HCT116 (cell line): Measurements from ENCODE around the gene KSR2. TPM values are rescaled to one million over a fixed set of nuclear protein-coding genes. Genes with fewer than 3 reads are reported as not detected.

Experiments used
- ATAC-seq: fragments of 200-7000 bp; cut with Tn5 transposase; 2 replicates; pipeline ENCODE4 v1.9.1; 2020; ENCODE audit warnings: mild to moderate bottlenecking, moderate library complexity
- BruUV-seq: library from RNA; stranded (reverse); fragments of 400-500 nt; replicated peaks from 2 replicates; lab custom pipeline; 2021; lab: Mats Ljungman, UMichigan
- CTCF ChIA-PET: fragments of 300-600 bp; sonication (Branson Sonifier 250); formaldehyde crosslinking; loops from one replicate; lab custom pipeline; 2021; ENCODE audit warnings: antibody characterized with exemption; lab: Charles Lee
- POLR2A ChIA-PET: fragments of 300-600, 350-600 bp; sonication (Branson Sonifier 250); formaldehyde crosslinking; loops from one replicate; lab custom pipeline; 2021; ENCODE audit warnings: antibody characterized with exemption; lab: Charles Lee
- RAD21 ChIA-PET, 2 experiments: fragments of 300-600 bp; sonication (Branson Sonifier 250); formaldehyde crosslinking; loops; one replicate each; lab custom pipeline; 2023; ENCODE audit warnings: low total read pairs in 2 of 2; ENCODE audit not compliant: uncharacterized antibody in 2 of 2, unreplicated experiment in 2 of 2, low non-redundant PET in 1 of 2; lab: Charles Lee
- DNase-seq: peaks from one replicate; pipeline ENCODE4 v3.0.0-alpha.2; 2010; ENCODE audit warnings: low read depth, low spot score
- H2AFZ ChIP-seq: fragments of 200-600 bp; shearing (Covaris generic), sonication (generic); 2 replicates; pipeline ENCODE4 v1.6.1; 2017; ENCODE audit warnings: low read depth, mixed run types, mixed read lengths, antibody characterized with exemption, low read length; ENCODE audit not compliant: poor library complexity, severe bottlenecking
- H3K27ac ChIP-seq: 2 replicates; pipeline ENCODE4 v1.5.1; 2012; ENCODE audit warnings: low read depth, low read length
- H3K27me3 ChIP-seq: fragments of 200-600 bp; sonication (generic); 2 replicates; pipeline ENCODE4 v1.6.1; 2016; ENCODE audit warnings: mixed run types, low read length, mixed read lengths; ENCODE audit not compliant: insufficient read depth
- H3K36me3 ChIP-seq, 2 experiments: fragments of 200-500 bp in 1 of 2; fragments of 200-600 bp in 1 of 2; sonication (Bioruptor generic) in 1 of 2; sonication (generic) in 1 of 2; 2 replicates each; pipeline versions ENCODE4 v1.5.1 to v1.6.1; 2014 to 2016; ENCODE audit warnings: low read length in 2 of 2, inconsistent platforms in 1 of 2, mixed read lengths in 1 of 2, mixed run types in 1 of 2; ENCODE audit not compliant: insufficient read depth in 2 of 2, control insufficient read depth in 1 of 2
- H3K4me1 ChIP-seq, 2 experiments: fragments of 200-600 bp in 1 of 2; sonication (generic) in 1 of 2; 2 replicates each; pipeline versions ENCODE4 v1.5.1 to v1.6.1; 2012 to 2017; ENCODE audit warnings: low read length in 2 of 2, inconsistent platforms in 1 of 2, mild to moderate bottlenecking in 1 of 2, mixed read lengths in 1 of 2, mixed run types in 1 of 2, moderate library complexity in 1 of 2; ENCODE audit not compliant: insufficient read depth in 2 of 2, control insufficient read depth in 1 of 2
- H3K4me2 ChIP-seq: fragments of 200-600 bp; sonication (generic); 2 replicates; pipeline ENCODE4 v1.6.1; 2017; ENCODE audit warnings: mixed run types, low read length, mixed read lengths
- H3K4me3 ChIP-seq, 2 experiments: fragments of 200-600 bp in 1 of 2; sonication (generic) in 1 of 2; replicated peaks in 1 of 2; 2 replicates each; pipeline ENCODE4 v1.5.1; 2011 to 2016; ENCODE audit warnings: low read length in 2 of 2, control low read depth in 1 of 2, low read depth in 1 of 2, mild to moderate bottlenecking in 1 of 2, mixed read lengths in 1 of 2, mixed run types in 1 of 2
- H3K79me2 ChIP-seq: fragments of 200-600 bp; sonication (generic); 2 replicates; pipeline ENCODE4 v1.6.1; 2017; ENCODE audit warnings: mild to moderate bottlenecking, mixed run types, low read length, moderate library complexity, mixed read lengths; ENCODE audit not compliant: insufficient read depth
- H3K9ac ChIP-seq: fragments of 200-600 bp; sonication (generic); 2 replicates; pipeline ENCODE4 v1.6.1; 2016; ENCODE audit warnings: low read length, mixed read lengths
- H3K9me2 ChIP-seq: fragments of 200-600 bp; sonication (generic), shearing (Covaris generic); 2 replicates; pipeline ENCODE4 v1.6.1; 2017; ENCODE audit warnings: mixed run types, mild to moderate bottlenecking, moderate library complexity; ENCODE audit not compliant: insufficient read depth
- H3K9me3 ChIP-seq, 2 experiments: fragments of 200-500 bp in 1 of 2; fragments of 200-600 bp in 1 of 2; sonication (Bioruptor generic) in 1 of 2; sonication (generic) in 1 of 2; 2 replicates each; pipeline ENCODE4 v1.6.1; 2014 to 2017; ENCODE audit warnings: low read length in 2 of 2, mixed read lengths in 2 of 2, inconsistent platforms in 1 of 2, low read depth in 1 of 2, mild to moderate bottlenecking in 1 of 2, mixed run types in 1 of 2, moderate library complexity in 1 of 2; ENCODE audit not compliant: control insufficient read depth in 1 of 2, insufficient read depth in 1 of 2
- H4K20me1 ChIP-seq: fragments of 200-600 bp; sonication (generic), shearing (Covaris generic); 2 replicates; pipeline ENCODE4 v1.6.1; 2017; ENCODE audit warnings: mixed run types, mild to moderate bottlenecking, moderate library complexity; ENCODE audit not compliant: insufficient read depth
- CBX3 ChIP-seq: IDR thresholded peaks from 2 replicates; pipeline ENCODE4 v1.6.1; 2012; ENCODE audit warnings: low read depth
- CEBPB ChIP-seq: IDR thresholded peaks from 2 replicates; pipeline ENCODE4 v1.6.1; 2012; ENCODE audit warnings: low read depth
- CTCF ChIP-seq, 3 experiments: fragments of 200-600 bp in 1 of 3; sonication (generic) in 1 of 3; IDR thresholded peaks in 2 of 3; conservative IDR thresholded peaks in 1 of 3; 2 replicates each; pipeline ENCODE4 v1.5.1; 2012 to 2017; ENCODE audit warnings: low read depth in 2 of 3, low read length in 2 of 3, antibody characterized with exemption in 1 of 3, borderline replicate concordance in 1 of 3, control low read depth in 1 of 3, mild to moderate bottlenecking in 1 of 3, mixed read lengths in 1 of 3, mixed run types in 1 of 3, moderate library complexity in 1 of 3; ENCODE audit not compliant: insufficient read depth in 1 of 3
- ELF1 ChIP-seq: IDR thresholded peaks from 2 replicates; pipeline ENCODE4 v1.6.1; 2012; ENCODE audit warnings: low read depth, borderline replicate concordance
- EZH2phosphoT487 ChIP-seq: fragments of 200-600 bp; IDR thresholded peaks from 2 replicates; pipeline ENCODE4 v1.6.1; 2018; ENCODE audit warnings: antibody characterized with exemption, borderline replicate concordance
- FOSL1 ChIP-seq: IDR thresholded peaks from 2 replicates; pipeline ENCODE4 v1.6.1; 2012; ENCODE audit warnings: low read depth
- JUND ChIP-seq: IDR thresholded peaks from 2 replicates; pipeline ENCODE4 v1.6.1; 2012
- SIN3A ChIP-seq: IDR thresholded peaks from 2 replicates; pipeline ENCODE4 v1.6.1; 2012; ENCODE audit warnings: low read depth
- SP1 ChIP-seq: IDR thresholded peaks from 2 replicates; pipeline ENCODE4 v1.6.1; 2012; ENCODE audit warnings: low read depth
- TCF7L2 ChIP-seq: IDR thresholded peaks from 2 replicates; pipeline ENCODE4 v1.7.0; 2011; ENCODE audit warnings: borderline replicate concordance, inconsistent platforms; ENCODE audit not compliant: insufficient read depth, insufficient read length; ENCODE audit errors: extremely low read depth
- ZFX ChIP-seq: fragments of 450-650 bp; IDR thresholded peaks from 2 replicates; pipeline ENCODE4 v1.6.1; 2017
- intact Hi-C: fragments of 100-400 bp; cut with micrococcal nuclease; formaldehyde crosslinking; loops from 2 replicates; pipeline ENCODE4 v1.10.0; 2022
- total RNA-seq: library from RNA; stranded (reverse); gene quantifications from one replicate; pipeline ENCODE4 v1.2.1, GENCODE V29; 2021; ENCODE audit not compliant: unreplicated experiment
- TF ChIP-seq, protein P1 (sequence below): IDR thresholded peaks from 2 replicates; pipeline ENCODE4 v1.6.1; 2011; ENCODE audit warnings: mild to moderate bottlenecking, low read length, moderate library complexity; ENCODE audit not compliant: insufficient replicate concordance; ENCODE audit errors: extremely low read depth
- TF ChIP-seq, protein P2 (sequence below): IDR thresholded peaks from 2 replicates; pipeline ENCODE4 v1.6.1; 2012

KSR2 gene
- total RNA-seq, 1 experiment from 2014 or later, result 10.1 TPM

DNA sequence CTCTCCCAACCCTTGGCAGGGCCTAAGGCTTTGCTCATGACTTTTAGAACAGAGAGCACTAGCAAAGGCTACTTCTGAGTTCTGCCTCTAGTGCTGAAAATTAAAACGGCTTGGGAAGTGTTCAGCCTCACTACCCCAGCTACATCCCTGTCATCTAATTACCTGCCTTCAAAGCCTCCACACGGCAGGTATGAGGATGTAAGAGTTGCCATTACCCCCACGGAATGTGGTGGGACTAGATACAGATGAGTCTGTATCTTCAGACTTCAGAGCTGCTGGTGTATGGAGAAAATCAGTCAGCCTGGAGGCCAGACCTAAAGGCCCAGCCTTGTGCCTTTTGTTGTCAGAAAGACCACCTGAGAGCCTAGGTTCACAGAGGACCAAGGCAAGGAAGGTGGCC is 392.7 kb downstream of the KSR2 start:
- TF ChIP-seq CBX3 (no peak), SP1 (no peak), JUND (no peak), ZFX (no peak), FOSL1 (no peak), CEBPB (no peak), ELF1 (no peak), TCF7L2 (no peak), SIN3A (no peak), EZH2phosphoT487 (no peak), CTCF (IDR thresholded peaks at IDR 0.05 in 2 of 3, conservative IDR thresholded peaks at IDR 0.05 in 1 of 3; ENCODE audit: borderline replicate concordance in 1 of 3, insufficient read depth in 1 of 3, low read depth in 2 of 3, low read length in 2 of 3) (no peak)
- TF ChIP-seq, protein P1, sequence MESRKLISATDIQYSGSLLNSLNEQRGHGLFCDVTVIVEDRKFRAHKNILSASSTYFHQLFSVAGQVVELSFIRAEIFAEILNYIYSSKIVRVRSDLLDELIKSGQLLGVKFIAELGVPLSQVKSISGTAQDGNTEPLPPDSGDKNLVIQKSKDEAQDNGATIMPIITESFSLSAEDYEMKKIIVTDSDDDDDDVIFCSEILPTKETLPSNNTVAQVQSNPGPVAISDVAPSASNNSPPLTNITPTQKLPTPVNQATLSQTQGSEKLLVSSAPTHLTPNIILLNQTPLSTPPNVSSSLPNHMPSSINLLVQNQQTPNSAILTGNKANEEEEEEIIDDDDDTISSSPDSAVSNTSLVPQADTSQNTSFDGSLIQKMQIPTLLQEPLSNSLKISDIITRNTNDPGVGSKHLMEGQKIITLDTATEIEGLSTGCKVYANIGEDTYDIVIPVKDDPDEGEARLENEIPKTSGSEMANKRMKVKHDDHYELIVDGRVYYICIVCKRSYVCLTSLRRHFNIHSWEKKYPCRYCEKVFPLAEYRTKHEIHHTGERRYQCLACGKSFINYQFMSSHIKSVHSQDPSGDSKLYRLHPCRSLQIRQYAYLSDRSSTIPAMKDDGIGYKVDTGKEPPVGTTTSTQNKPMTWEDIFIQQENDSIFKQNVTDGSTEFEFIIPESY, result no peak
- TF ChIP-seq, protein P2, sequence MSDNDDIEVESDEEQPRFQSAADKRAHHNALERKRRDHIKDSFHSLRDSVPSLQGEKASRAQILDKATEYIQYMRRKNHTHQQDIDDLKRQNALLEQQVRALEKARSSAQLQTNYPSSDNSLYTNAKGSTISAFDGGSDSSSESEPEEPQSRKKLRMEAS, result no peak
- H3K9me2 ChIP-seq, result no peaks in the 10 kb centered on the region
- no peaks in the 10 kb centered on the region for H3K4me1 ChIP-seq
- intact Hi-C loops, result no loop called here
- no peaks in the 10 kb centered on the region for H3K79me2 ChIP-seq
- H3K27ac ChIP-seq, result no peak overlapping the region
- RAD21 ChIA-PET, result no interaction called here
- H3K9ac ChIP-seq, result no peak overlapping the region
- H3K27me3 ChIP-seq, result no peaks in the 10 kb centered on the region
- H3K9me3 ChIP-seq, result no peaks in the 10 kb centered on the region
- no peaks in the 10 kb centered on the region for H4K20me1 ChIP-seq
- CTCF ChIA-PET, result interaction anchor here (0.8 to 1.4 kb wide), 2 partner anchors 12 to 209 kb away, joined by 3 to 4 read pairs; no protein-coding TSS in a partner anchor
- ATAC-seq (no peak), DNase-seq (no peak)
- no peak overlapping the region for H3K4me3 ChIP-seq
- POLR2A ChIA-PET, result no interaction called here
- no peaks in the 10 kb centered on the region for H3K36me3 ChIP-seq
- BruUV-seq, result no TSS peak
- no peak overlapping the region for H3K4me2 ChIP-seq
- H2AFZ ChIP-seq, result no peak overlapping the region
